ENCODE measurements around the gene STK10.

DNA sequence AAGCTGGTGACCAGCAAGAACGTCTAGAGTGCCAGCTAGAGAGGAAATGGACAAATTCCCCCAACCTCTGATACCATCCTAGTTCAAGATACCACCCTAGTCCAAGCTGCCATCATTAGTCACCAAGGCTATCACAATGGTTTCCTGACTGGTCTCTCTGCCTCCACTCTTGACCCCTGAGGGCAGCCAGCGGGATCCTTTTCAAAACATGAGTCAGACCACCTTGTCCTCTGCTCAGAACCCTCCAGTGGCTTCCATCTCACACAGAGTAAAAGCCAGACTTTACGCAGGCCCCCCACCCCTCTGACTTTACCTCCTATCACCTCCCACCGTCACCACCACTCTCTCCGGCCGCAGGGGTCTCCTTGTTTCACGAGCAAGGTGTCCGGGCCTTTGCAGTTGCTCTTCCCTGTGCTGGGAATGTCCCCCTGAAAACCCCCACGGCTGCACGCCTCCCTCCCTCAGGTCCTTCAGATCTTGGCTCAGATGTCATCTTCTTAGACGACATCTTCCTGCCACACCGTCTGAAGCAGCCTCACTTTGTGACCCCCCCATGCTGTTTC is 139.4 kb downstream of the STK10 start:
- TF ChIP-seq RAD21 (IDR thresholded peaks at IDR 0.05) (no peak), GABPA (IDR thresholded peaks at IDR 0.05 in 1 of 2, conservative IDR thresholded peaks at IDR 0.05 in 1 of 2) (no peak)
- TF ChIP-seq, protein P1, sequence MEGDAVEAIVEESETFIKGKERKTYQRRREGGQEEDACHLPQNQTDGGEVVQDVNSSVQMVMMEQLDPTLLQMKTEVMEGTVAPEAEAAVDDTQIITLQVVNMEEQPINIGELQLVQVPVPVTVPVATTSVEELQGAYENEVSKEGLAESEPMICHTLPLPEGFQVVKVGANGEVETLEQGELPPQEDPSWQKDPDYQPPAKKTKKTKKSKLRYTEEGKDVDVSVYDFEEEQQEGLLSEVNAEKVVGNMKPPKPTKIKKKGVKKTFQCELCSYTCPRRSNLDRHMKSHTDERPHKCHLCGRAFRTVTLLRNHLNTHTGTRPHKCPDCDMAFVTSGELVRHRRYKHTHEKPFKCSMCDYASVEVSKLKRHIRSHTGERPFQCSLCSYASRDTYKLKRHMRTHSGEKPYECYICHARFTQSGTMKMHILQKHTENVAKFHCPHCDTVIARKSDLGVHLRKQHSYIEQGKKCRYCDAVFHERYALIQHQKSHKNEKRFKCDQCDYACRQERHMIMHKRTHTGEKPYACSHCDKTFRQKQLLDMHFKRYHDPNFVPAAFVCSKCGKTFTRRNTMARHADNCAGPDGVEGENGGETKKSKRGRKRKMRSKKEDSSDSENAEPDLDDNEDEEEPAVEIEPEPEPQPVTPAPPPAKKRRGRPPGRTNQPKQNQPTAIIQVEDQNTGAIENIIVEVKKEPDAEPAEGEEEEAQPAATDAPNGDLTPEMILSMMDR (IDR thresholded peaks at IDR 0.05; ENCODE audit: low read depth, low read length, missing input control) = no peak
- TF ChIP-seq, protein P2, sequence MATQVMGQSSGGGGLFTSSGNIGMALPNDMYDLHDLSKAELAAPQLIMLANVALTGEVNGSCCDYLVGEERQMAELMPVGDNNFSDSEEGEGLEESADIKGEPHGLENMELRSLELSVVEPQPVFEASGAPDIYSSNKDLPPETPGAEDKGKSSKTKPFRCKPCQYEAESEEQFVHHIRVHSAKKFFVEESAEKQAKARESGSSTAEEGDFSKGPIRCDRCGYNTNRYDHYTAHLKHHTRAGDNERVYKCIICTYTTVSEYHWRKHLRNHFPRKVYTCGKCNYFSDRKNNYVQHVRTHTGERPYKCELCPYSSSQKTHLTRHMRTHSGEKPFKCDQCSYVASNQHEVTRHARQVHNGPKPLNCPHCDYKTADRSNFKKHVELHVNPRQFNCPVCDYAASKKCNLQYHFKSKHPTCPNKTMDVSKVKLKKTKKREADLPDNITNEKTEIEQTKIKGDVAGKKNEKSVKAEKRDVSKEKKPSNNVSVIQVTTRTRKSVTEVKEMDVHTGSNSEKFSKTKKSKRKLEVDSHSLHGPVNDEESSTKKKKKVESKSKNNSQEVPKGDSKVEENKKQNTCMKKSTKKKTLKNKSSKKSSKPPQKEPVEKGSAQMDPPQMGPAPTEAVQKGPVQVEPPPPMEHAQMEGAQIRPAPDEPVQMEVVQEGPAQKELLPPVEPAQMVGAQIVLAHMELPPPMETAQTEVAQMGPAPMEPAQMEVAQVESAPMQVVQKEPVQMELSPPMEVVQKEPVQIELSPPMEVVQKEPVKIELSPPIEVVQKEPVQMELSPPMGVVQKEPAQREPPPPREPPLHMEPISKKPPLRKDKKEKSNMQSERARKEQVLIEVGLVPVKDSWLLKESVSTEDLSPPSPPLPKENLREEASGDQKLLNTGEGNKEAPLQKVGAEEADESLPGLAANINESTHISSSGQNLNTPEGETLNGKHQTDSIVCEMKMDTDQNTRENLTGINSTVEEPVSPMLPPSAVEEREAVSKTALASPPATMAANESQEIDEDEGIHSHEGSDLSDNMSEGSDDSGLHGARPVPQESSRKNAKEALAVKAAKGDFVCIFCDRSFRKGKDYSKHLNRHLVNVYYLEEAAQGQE (IDR thresholded peaks at IDR 0.05) = no peak
